K562 treated with DMSO at 1 percent for 24 hours (cell line): ENCODE data around the gene ARL11. TPM values are rescaled to one million over a fixed set of nuclear protein-coding genes. Genes with fewer than 3 reads are reported as not detected.

Experiments used
- total RNA-seq: library from RNA; unstranded; fragments of 300-600 nt; gene quantifications from 2 replicates; pipeline ENCODE4 v1.2.3, GENCODE V29; 2022; ENCODE audit warnings: low read depth; ENCODE audit not compliant: insufficient read depth

ARL11 gene
- 1.2 and 1.7 TPM in 2 replicates for total RNA-seq

DNA sequence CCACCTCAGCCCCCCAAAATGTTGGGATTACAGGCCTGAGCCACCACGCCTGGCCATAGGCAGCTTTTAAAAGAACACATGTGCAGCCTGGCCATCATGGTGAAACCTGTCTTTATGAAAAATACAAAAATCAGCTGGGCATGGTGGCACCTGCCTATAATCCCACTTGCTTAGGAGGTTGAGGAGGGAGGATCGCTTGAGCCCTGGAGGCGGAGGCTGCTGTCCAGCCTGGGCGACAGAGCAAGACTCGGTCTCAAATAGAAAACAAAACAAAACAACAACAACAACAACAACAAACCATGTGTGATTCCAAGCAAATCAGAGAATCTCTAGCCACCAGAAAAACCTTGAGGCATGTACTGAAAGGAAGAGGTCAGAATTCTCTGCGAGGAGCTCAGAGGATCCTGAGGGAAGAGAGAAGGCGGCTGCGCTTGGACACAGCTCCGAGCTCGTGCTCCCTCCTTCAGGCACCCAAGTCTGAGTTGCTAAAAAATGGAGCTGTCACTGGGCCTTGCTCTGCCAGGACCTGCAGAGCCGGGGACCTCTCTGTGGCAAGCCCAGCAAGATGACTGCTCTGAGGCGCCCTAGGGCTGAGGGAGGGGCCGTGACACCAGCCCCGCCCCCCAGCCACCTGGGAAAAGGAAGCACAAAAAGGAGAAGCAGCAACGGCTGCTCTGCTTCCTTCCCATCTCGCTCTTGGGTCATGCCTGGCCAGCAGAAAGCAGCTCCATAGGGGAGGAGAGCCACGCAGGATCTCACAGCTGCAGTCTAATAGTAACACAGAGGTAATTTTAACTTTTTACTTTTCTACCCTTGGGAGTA, at the start of gene ARL11:
TSS of gene ARL11 (plus strand) at position 677 of the 822 bp plus-strand sequence. CDS start 1,941 bp downstream, outside the sequence.

DNA sequence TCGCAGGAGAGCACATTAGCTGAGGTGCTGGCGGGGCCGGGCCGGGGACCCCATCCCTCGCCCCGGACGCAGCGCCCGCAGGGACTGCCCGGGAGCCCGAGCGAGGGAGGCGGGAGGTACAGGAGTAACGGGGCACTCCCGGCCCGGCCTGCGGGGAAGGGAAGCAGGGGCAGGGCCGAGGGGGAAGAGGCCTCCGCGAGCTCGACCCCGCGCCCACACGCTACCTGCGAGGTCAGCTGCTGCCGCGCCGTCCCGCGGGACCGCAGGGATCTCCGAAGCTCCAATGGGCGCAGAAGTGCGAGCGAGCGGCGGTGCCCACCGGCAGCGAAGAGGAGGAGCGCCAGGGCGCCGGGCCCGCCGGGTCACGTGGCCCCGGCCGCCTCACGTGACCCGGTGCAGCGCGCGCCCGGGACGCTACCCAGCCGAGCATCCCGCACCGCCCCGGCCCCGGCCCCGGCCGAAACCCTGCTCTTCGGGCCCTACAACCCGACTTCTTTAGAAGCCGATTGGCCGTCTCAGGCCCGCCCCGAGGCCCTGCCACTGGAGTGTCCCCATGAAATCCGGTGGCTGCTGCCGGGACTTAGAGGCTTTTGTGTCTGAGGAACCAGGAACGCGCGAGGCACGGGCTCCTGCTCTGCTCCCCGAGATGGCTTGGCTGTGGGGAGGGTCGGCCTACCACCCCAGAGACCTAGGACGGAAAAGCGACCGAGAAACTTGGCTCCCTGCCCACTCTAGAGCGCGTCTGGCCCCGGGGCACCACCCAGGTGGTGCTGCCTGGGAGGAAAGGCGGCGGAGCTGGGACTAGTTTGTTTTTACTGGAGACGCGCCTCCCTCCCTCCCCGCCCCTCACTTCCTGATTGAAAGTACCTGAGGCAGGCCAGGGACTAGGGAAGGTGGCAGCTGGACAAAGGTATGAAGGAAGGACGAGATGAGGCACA, 42.8 kb upstream of the ARL11 start, which contains the start of gene RCBTB1:
TSS of gene RCBTB1 (minus strand) at position 339 of the 938 bp plus-strand sequence. CDS start 18,279 bp downstream, outside the sequence.

Other genes starting within 250 kb of the ARL11 start
- 1.1 and 1.8 TPM in 2 replicates for gene CAB39L, start 184.4 kb upstream of the ARL11 start, total RNA-seq
- gene SETDB2, start 184.2 kb upstream of the ARL11 start, total RNA-seq = 2.3 and 3.5 TPM in 2 replicates
- gene PHF11, start 132.6 kb upstream of the ARL11 start, total RNA-seq = 5.0 and 6.1 TPM in 2 replicates
- 7.7 and 10.1 TPM in 2 replicates for gene RCBTB1, start 42.9 kb upstream of the ARL11 start, total RNA-seq
- 24.2 and 25.7 TPM in 2 replicates for gene EBPL, start 63.0 kb downstream of the ARL11 start, total RNA-seq
- 7.6 and 9.4 TPM in 2 replicates for gene KPNA3, start 164.2 kb downstream of the ARL11 start, total RNA-seq